ENCODE results near the gene SLC26A5.

DNA sequence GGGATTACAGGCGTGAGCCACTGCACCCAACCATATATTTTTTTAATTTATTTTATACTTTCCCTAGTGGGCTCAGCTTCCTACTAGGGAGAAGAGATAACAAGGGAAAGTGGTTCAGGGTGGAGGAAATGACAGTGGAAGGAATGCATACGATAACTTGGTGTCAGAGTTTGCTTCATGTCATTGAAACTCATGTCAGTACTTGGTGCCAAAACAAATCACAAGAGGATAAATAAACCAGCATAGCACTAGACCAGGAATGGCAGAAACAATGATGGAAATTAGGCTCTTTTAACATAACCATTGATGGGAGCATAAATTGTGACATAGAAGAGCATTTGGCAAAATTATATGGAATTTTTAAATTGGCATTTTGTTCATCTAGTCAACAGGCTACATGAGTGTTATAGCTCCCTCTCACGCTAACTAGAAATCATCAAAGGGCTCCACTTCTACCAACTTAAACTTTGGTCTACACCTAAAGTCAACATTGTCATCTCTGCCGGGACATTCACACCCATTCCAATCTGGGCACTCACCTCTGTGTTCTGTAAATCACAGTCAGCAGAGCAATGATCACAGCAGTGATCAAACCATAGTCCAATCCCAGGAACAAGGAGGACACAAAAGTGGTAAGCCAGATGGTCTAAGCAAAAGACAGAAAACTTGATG, 57.4 kb downstream of the SLC26A5 start:
- TF ChIP-seq POLR2A (IDR thresholded peaks at IDR 0.05; ENCODE audit: extremely low read depth, insufficient read length) (no peak), MYC (IDR thresholded peaks at IDR 0.05; ENCODE audit: low read depth, low read length) (no peak)
- TF ChIP-seq, protein P1, sequence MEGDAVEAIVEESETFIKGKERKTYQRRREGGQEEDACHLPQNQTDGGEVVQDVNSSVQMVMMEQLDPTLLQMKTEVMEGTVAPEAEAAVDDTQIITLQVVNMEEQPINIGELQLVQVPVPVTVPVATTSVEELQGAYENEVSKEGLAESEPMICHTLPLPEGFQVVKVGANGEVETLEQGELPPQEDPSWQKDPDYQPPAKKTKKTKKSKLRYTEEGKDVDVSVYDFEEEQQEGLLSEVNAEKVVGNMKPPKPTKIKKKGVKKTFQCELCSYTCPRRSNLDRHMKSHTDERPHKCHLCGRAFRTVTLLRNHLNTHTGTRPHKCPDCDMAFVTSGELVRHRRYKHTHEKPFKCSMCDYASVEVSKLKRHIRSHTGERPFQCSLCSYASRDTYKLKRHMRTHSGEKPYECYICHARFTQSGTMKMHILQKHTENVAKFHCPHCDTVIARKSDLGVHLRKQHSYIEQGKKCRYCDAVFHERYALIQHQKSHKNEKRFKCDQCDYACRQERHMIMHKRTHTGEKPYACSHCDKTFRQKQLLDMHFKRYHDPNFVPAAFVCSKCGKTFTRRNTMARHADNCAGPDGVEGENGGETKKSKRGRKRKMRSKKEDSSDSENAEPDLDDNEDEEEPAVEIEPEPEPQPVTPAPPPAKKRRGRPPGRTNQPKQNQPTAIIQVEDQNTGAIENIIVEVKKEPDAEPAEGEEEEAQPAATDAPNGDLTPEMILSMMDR (IDR thresholded peaks at IDR 0.05; ENCODE audit: low read depth, low read length), result no peak
